ENCODE measurements around the gene PRR12.

PRR12 gene

DNA sequence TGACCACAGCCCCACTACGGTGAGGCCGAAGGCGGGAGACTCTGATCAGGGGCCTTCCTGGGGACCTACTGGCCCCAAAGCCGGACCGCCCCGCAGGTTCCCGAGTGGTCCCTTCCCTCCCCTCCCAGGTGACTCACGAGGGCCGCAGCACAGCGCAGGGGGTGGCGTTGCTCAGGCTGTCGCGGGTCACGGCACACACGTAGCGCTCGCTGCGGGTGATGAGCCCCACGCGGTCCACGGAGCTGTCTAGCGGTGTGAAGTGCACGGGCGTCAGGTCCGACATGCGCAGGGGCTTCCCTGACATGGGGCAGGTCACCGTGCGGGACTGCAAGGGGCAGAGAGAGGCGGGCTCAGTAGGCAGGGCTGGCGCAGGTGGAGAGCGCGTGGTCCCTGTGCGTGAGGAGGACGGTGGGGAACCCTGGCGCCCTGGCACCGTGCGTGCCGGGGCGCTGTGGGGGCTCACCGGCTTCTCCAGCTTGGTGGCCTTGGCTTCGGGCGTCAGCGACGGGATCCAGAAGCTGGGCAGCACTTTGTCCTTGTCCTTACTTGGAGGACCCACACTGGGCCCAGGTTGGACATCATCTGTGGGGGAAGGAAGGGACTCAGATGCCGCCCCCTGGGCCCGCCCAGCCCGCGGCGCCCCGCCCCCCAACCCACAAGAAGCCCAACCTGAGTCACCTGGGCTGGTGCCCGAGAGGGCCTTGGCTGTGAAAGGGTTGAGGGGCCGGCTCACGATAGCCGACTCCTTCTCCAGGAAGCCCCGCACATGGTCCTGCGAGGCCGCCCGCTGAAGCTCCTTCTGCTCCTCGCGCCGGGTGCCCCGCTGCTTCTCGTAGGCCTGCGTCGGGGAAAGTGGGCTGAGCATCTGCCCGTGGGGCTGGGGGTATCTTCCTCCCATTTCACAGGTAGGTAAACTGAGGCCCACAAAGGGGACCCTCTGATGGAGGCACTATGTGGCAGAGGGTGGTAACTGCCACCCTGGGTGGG is 34.3 kb upstream of the PRR12 start:
- Histone ChIP-seq H3K9me3 (ENCODE audit: insufficient read depth, low read length) (no peaks in the 10 kb centered on the region), H3K36me3 (ENCODE audit: insufficient read depth, insufficient read length, low read length) (peaks cover 66% of the 10 kb centered on the region), H3K27me3 (ENCODE audit: insufficient read depth, insufficient read length) (no peaks in the 10 kb centered on the region), H3K4me1 (ENCODE audit: insufficient read depth, insufficient read length) (peaks cover 29% of the 10 kb centered on the region), H3K9ac (ENCODE audit: insufficient read length, low read depth) (peak overlapping the region; percentile 37), H3K4me3 (ENCODE audit: insufficient read length, low read depth) (no peak overlapping the region)
- no peak for DNase-seq (ENCODE audit: low read depth, low spot score)
- no peak for TF ChIP-seq ZNF274 (IDR thresholded peaks at IDR 0.05; ENCODE audit: low read depth, low read length)
- TF ChIP-seq SUZ12 (IDR thresholded peaks at IDR 0.05; ENCODE audit: extremely low read depth, insufficient read depth, insufficient read length) = no peak
- TF ChIP-seq YY1 (IDR thresholded peaks at IDR 0.05; ENCODE audit: insufficient read depth, insufficient read length) = no peak

DNA sequence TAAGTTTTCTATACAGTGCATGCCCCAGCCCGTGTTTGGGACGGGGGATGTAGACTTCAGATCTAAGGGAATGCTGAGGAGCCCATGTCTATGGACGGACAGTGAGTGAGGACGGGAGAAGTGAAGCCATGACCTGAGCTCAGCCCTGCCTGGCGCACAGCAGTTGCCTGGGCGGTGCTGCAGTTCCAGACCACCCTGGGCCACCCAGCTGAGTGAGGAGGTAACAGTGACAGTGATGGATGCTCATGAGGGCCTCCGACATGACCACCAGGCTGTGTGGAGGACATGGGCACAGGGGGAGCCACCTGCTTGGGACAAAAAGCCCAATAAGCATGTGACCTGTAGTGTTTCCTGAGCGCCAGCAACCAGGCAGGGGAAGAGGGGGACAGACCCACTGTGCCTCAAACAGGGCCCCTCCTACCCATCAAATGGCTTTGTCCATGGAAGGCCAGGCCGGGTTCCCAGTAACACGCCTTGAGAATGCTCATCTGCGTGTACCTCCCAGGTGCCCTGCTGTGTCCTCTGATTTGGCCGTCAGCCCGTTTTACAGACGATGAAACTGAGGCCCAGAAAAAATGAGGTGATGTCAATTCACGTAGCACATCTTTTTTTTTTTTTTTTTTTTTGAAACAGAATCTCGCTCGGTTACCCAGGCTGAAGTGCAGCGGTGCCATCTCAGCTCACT is 33.2 kb upstream of the PRR12 start:
- peak overlapping the region; percentile 21 for H3K9ac ChIP-seq (ENCODE audit: insufficient read length, low read depth)

DNA sequence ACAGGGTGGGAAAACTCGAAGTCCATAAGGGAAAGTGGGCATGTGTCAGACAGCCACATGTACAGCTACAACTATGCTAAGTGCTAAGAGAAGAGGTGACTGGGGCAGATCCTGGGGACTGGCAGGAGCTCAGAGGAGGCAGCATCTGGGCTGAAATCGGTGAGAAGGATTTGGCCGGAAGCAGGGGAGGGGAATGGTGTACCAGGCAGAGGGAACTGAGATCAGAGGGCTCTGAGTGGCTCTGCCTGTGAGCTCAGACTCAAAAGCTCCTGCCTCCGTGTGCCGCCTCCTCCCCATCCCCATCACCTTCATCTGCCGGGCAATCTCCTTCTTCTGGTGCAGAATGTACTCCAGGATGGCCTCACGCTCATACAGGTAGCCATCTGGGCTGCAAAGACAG is 32.4 kb upstream of the PRR12 start:
- no peak for DNase-seq (ENCODE audit: low read depth, low spot score)
- Histone ChIP-seq H3K4me1 (ENCODE audit: insufficient read depth, insufficient read length) (peaks cover 29% of the 10 kb centered on the region), H3K9ac (ENCODE audit: insufficient read length, low read depth) (no peak overlapping the region), H3K36me3 (ENCODE audit: insufficient read depth, insufficient read length, low read length) (peaks cover 62% of the 10 kb centered on the region), H3K9me3 (ENCODE audit: insufficient read depth, low read length) (no peaks in the 10 kb centered on the region), H3K27me3 (ENCODE audit: insufficient read depth, insufficient read length) (no peaks in the 10 kb centered on the region), H3K4me3 (ENCODE audit: insufficient read length, low read depth) (no peak overlapping the region)
- no peak for TF ChIP-seq ZNF274 (IDR thresholded peaks at IDR 0.05; ENCODE audit: low read depth, low read length)
- TF ChIP-seq YY1 (IDR thresholded peaks at IDR 0.05; ENCODE audit: insufficient read depth, insufficient read length) = no peak
- TF ChIP-seq SUZ12 (IDR thresholded peaks at IDR 0.05; ENCODE audit: extremely low read depth, insufficient read depth, insufficient read length) = no peak

More for the DNA sequence above, 33.2 kb upstream of the PRR12 start:
- H3K36me3 ChIP-seq (ENCODE audit: insufficient read depth, insufficient read length, low read length) = peaks cover 63% of the 10 kb centered on the region
- H3K4me1 ChIP-seq (ENCODE audit: insufficient read depth, insufficient read length) = peaks cover 29% of the 10 kb centered on the region
- no peak overlapping the region for H3K4me3 ChIP-seq (ENCODE audit: insufficient read length, low read depth)
- H3K9me3 ChIP-seq (ENCODE audit: insufficient read depth, low read length) = no peaks in the 10 kb centered on the region
- H3K27me3 ChIP-seq (ENCODE audit: insufficient read depth, insufficient read length) = no peaks in the 10 kb centered on the region
- no peak for DNase-seq (ENCODE audit: low read depth, low spot score)
- no peak for TF ChIP-seq YY1 (IDR thresholded peaks at IDR 0.05; ENCODE audit: insufficient read depth, insufficient read length)
- no peak for TF ChIP-seq ZNF274 (IDR thresholded peaks at IDR 0.05; ENCODE audit: low read depth, low read length)
- no peak for TF ChIP-seq SUZ12 (IDR thresholded peaks at IDR 0.05; ENCODE audit: extremely low read depth, insufficient read depth, insufficient read length)

DNA sequence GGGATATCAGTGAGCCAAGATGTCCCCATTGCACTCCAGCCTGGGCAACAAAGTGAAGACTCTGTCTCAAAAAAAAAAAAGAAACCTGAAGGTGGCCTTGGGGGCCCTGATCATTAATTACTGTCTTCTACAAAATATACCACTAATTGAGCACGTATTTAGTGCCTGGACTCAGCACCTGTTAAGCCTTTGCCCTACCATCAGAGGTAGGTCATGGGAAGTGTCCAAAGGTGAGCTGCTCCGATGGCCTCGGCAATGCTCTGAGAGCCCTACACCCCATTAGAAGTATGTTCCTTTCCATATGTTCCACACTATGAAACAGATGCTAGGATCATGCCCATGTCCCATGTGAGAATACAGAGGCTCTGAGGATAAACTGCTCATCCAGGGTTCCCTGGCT is 31.5 kb upstream of the PRR12 start:
- DNase-seq (ENCODE audit: low read depth, low spot score) = no peak
- H3K36me3 ChIP-seq (ENCODE audit: insufficient read depth, insufficient read length, low read length) = peaks cover 61% of the 10 kb centered on the region
- no peaks in the 10 kb centered on the region for H3K27me3 ChIP-seq (ENCODE audit: insufficient read depth, insufficient read length)
- no peak overlapping the region for H3K4me3 ChIP-seq (ENCODE audit: insufficient read length, low read depth)
- TF ChIP-seq ZNF274 (IDR thresholded peaks at IDR 0.05; ENCODE audit: low read depth, low read length) = no peak
- no peak for TF ChIP-seq SUZ12 (IDR thresholded peaks at IDR 0.05; ENCODE audit: extremely low read depth, insufficient read depth, insufficient read length)
- no peak for TF ChIP-seq YY1 (IDR thresholded peaks at IDR 0.05; ENCODE audit: insufficient read depth, insufficient read length)
- H3K9me3 ChIP-seq (ENCODE audit: insufficient read depth, low read length) = no peaks in the 10 kb centered on the region
- peaks cover 29% of the 10 kb centered on the region for H3K4me1 ChIP-seq (ENCODE audit: insufficient read depth, insufficient read length)
- H3K9ac ChIP-seq (ENCODE audit: insufficient read length, low read depth) = no peak overlapping the region

DNA sequence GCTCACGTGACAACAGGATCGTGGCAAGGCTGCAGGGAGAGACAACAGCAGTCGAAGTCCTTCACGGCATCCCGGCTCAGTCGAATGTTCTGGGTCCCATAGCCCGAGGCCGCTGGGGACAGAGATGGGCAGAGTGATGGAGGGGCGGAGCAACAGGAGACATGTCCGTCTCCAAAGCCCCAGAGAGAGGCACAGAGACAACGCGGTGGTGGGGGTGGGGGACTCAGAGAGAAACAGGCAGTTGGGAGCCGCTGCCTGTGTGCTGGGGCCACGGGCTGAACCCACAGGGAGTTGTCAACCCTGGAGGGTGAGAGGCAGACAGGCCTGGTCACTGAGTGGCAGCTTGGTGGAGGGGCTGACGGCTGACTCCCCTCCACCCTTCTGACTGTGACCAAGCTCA is 31.1 kb upstream of the PRR12 start:
- no peaks in the 10 kb centered on the region for H3K9me3 ChIP-seq (ENCODE audit: insufficient read depth, low read length)
- no peak for DNase-seq (ENCODE audit: low read depth, low spot score)
- H3K4me1 ChIP-seq (ENCODE audit: insufficient read depth, insufficient read length) = peaks cover 29% of the 10 kb centered on the region
- peak overlapping the region; percentile 61 for H3K9ac ChIP-seq (ENCODE audit: insufficient read length, low read depth)
- no peak overlapping the region for H3K4me3 ChIP-seq (ENCODE audit: insufficient read length, low read depth)
- no peaks in the 10 kb centered on the region for H3K27me3 ChIP-seq (ENCODE audit: insufficient read depth, insufficient read length)
- TF ChIP-seq YY1 (IDR thresholded peaks at IDR 0.05; ENCODE audit: insufficient read depth, insufficient read length) (no peak), SUZ12 (IDR thresholded peaks at IDR 0.05; ENCODE audit: extremely low read depth, insufficient read depth, insufficient read length) (no peak), ZNF274 (IDR thresholded peaks at IDR 0.05; ENCODE audit: low read depth, low read length) (no peak)
- H3K36me3 ChIP-seq (ENCODE audit: insufficient read depth, insufficient read length, low read length) = peaks cover 59% of the 10 kb centered on the region

DNA sequence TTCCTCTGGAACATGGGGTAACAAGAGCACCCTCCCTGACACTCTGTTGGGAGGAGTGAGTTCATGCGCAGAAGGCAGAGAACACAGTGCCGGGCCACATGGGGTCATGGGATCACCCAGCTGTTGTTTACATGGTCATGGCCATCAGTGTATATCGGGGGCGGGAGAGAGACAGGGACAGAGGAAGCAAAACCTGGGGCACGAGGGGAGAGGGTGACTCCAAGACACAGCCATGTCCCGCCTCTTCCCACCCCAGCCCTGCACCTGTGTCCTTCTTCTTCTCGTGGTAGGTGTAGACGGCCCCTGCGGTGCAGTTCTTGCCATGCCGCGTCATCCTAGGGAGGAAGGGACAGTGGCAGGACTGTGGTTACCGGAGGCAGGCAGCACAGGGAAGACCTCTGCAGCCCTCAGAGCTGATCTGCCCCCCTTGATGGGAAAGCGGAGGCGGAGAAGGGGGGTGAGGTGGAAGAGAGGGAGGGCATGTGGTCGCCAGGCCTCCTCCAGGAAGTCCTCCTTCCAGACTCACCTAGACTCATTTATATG is 30.6 kb upstream of the PRR12 start:
- H3K4me3 ChIP-seq (ENCODE audit: insufficient read length, low read depth) = no peak overlapping the region
- H3K9ac ChIP-seq (ENCODE audit: insufficient read length, low read depth) = peak overlapping the region; percentile 61
- H3K27me3 ChIP-seq (ENCODE audit: insufficient read depth, insufficient read length) = no peaks in the 10 kb centered on the region
- DNase-seq (ENCODE audit: low read depth, low spot score) = no peak
- TF ChIP-seq SUZ12 (IDR thresholded peaks at IDR 0.05; ENCODE audit: extremely low read depth, insufficient read depth, insufficient read length) (no peak), ZNF274 (IDR thresholded peaks at IDR 0.05; ENCODE audit: low read depth, low read length) (no peak), YY1 (IDR thresholded peaks at IDR 0.05; ENCODE audit: insufficient read depth, insufficient read length) (no peak)
- peaks cover 57% of the 10 kb centered on the region for H3K36me3 ChIP-seq (ENCODE audit: insufficient read depth, insufficient read length, low read length)
- peaks cover 29% of the 10 kb centered on the region for H3K4me1 ChIP-seq (ENCODE audit: insufficient read depth, insufficient read length)
- H3K9me3 ChIP-seq (ENCODE audit: insufficient read depth, low read length) = no peaks in the 10 kb centered on the region

Measured in NT2/D1 (cell line).